Hepatocyte (in vitro differentiated cells): ENCODE data around the gene TRAF7. TPM values are rescaled to one million over a fixed set of nuclear protein-coding genes. Genes with fewer than 3 reads are reported as not detected.

Source experiments
- DNase-seq: peaks from one replicate; pipeline ENCODE4 v3.0.0-alpha.2; 2016; ENCODE audit warnings: low spot score
- H2AFZ ChIP-seq: fragments of 200-600 bp; sonication (generic); 2 replicates; pipeline ENCODE4 v1.6.0; 2016; ENCODE audit warnings: antibody characterized with exemption, mild to moderate bottlenecking
- H3K27ac ChIP-seq: fragments of 200-600 bp; sonication (generic); 2 replicates; pipeline ENCODE4 v1.5.1; 2016; ENCODE audit warnings: mild to moderate bottlenecking
- H3K27me3 ChIP-seq: fragments of 200-600 bp; sonication (generic); 2 replicates; pipeline ENCODE4 v1.6.1; 2016
- H3K36me3 ChIP-seq: fragments of 200-600 bp; sonication (generic); replicated peaks from 2 replicates; pipeline ENCODE4 v1.5.1; 2016; ENCODE audit warnings: low read depth; ENCODE audit not compliant: insufficient read depth
- H3K4me1 ChIP-seq: fragments of 200-600 bp; sonication (generic); 2 replicates; pipeline ENCODE4 v1.5.1; 2016; ENCODE audit warnings: mild to moderate bottlenecking, moderate library complexity; ENCODE audit not compliant: insufficient read depth
- H3K4me2 ChIP-seq: fragments of 200-600 bp; sonication (generic); 2 replicates; pipeline ENCODE4 v1.6.0; 2016
- H3K4me3 ChIP-seq: fragments of 200-600 bp; sonication (generic); 2 replicates; pipeline ENCODE4 v1.5.1; 2016; ENCODE audit warnings: mild to moderate bottlenecking
- H3K79me2 ChIP-seq: fragments of 200-600 bp; sonication (generic); 2 replicates; pipeline ENCODE4 v1.6.0; 2017; ENCODE audit warnings: mild to moderate bottlenecking
- H3K9me2 ChIP-seq: fragments of 200-600 bp; sonication (generic); replicated peaks from 2 replicates; pipeline ENCODE4 v1.6.0; 2017; ENCODE audit warnings: mild to moderate bottlenecking; ENCODE audit not compliant: insufficient read depth
- H3K9me3 ChIP-seq: fragments of 200-600 bp; sonication (generic); 2 replicates; pipeline ENCODE4 v1.5.1; 2016; ENCODE audit warnings: low read depth, mild to moderate bottlenecking
- H4K20me1 ChIP-seq: fragments of 200-600 bp; sonication (generic); 2 replicates; pipeline ENCODE4 v1.6.0; 2016; ENCODE audit warnings: mild to moderate bottlenecking; ENCODE audit not compliant: insufficient read depth, poor library complexity, severe bottlenecking
- EZH2 ChIP-seq: fragments of 200-600 bp; sonication (generic); IDR thresholded peaks from 2 replicates; pipeline ENCODE4 v1.6.1; 2016; ENCODE audit warnings: antibody characterized with exemption, mild to moderate bottlenecking, borderline replicate concordance
- EZH2phosphoT487 ChIP-seq: fragments of 200-600 bp; sonication (generic); IDR thresholded peaks from one replicate; pipeline ENCODE4 v1.6.1; 2018; ENCODE audit warnings: antibody characterized with exemption, mild to moderate bottlenecking, low read depth, moderate library complexity; ENCODE audit not compliant: unreplicated experiment, severe bottlenecking
- WGBS: methylation state at CpG from one replicate; pipeline ENCODE4 v1.1.6; 2016; ENCODE audit warnings: low lambda C conversion rate; ENCODE audit errors: missing lambda C conversion rate; 5-methylcytosine and 5-hydroxymethylcytosine counted together
- polyA plus RNA-seq: library from polyadenylated mRNA; unstranded; fragments of >200 nt; fragmentation: Nextera tagmentation; extraction: Ambion mirVana; gene quantifications from 2 replicates; pipeline ENCODE4 v1.2.1, GENCODE V29; 2016
- total RNA-seq: library from RNA; depleted of rRNA; stranded (reverse); fragments of >200 nt; gene quantifications from 2 replicates; pipeline ENCODE4 v1.2.3, GENCODE V29; 2014
- TF ChIP-seq, protein P1 (sequence below): fragments of 200-600 bp; sonication (generic); IDR thresholded peaks from 2 replicates; pipeline ENCODE4 v1.5.1; 2016; ENCODE audit warnings: antibody characterized with exemption, mild to moderate bottlenecking; ENCODE audit not compliant: poor library complexity

Gene TRAF7
- total and polyA plus RNA-seq, 2 experiments from 2014 or later, result 37.4 to 55.1 TPM

GRCh38 chr16:2178321-2179106, 22.9 kb downstream of the TRAF7 start:
- no peaks in the 10 kb centered on the region for H3K4me1 ChIP-seq
- no peak for DNase-seq
- no peak overlapping the region for H3K27ac ChIP-seq
- no peak overlapping the region for H3K4me2 ChIP-seq
- no peaks in the 10 kb centered on the region for H3K79me2 ChIP-seq
- WGBS, result 78% methylated on average over 28 of the region's 106 CpGs
- no peaks in the 10 kb centered on the region for H3K27me3 ChIP-seq
- TF ChIP-seq EZH2phosphoT487 (no peak), EZH2 (no peak)
- TF ChIP-seq, protein P1, sequence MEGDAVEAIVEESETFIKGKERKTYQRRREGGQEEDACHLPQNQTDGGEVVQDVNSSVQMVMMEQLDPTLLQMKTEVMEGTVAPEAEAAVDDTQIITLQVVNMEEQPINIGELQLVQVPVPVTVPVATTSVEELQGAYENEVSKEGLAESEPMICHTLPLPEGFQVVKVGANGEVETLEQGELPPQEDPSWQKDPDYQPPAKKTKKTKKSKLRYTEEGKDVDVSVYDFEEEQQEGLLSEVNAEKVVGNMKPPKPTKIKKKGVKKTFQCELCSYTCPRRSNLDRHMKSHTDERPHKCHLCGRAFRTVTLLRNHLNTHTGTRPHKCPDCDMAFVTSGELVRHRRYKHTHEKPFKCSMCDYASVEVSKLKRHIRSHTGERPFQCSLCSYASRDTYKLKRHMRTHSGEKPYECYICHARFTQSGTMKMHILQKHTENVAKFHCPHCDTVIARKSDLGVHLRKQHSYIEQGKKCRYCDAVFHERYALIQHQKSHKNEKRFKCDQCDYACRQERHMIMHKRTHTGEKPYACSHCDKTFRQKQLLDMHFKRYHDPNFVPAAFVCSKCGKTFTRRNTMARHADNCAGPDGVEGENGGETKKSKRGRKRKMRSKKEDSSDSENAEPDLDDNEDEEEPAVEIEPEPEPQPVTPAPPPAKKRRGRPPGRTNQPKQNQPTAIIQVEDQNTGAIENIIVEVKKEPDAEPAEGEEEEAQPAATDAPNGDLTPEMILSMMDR, result no peak
- no peaks in the 10 kb centered on the region for H3K36me3 ChIP-seq
- H3K4me3 ChIP-seq, result no peak overlapping the region
- no peaks in the 10 kb centered on the region for H4K20me1 ChIP-seq
- no peaks in the 10 kb centered on the region for H3K9me2 ChIP-seq
- no peaks in the 10 kb centered on the region for H3K9me3 ChIP-seq
- H2AFZ ChIP-seq, result no peak overlapping the region

DNA sequence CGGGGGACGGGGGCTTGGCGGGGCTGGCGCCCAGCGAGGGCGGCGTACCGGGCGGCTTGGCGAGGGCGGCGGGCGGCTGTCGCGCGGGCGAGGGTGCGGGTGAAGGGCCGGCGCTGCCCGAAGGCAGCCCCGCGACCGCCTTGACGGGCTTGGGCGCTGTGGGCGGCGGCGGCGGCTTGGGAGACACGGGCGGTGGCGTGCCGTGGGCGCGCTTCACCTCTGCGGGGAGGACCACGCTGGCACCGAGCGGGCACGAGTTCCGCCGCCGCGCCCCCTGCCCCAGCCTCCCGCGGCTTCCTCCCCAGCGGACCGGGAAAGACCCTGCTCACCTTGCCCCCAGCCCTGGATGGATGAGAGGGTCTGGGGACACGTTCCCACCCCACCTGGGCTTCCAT, 23.5 kb downstream of the TRAF7 start:
- no peak overlapping the region for H3K4me3 ChIP-seq
- 90% methylated on average over 5 of the region's 50 CpGs for WGBS
- no peak overlapping the region for H3K27ac ChIP-seq
- H3K4me1 ChIP-seq, result no peaks in the 10 kb centered on the region
- H3K9me2 ChIP-seq, result no peaks in the 10 kb centered on the region
- no peaks in the 10 kb centered on the region for H3K79me2 ChIP-seq
- no peaks in the 10 kb centered on the region for H3K9me3 ChIP-seq
- H4K20me1 ChIP-seq, result no peaks in the 10 kb centered on the region
- TF ChIP-seq, protein P1, result no peak
- TF ChIP-seq EZH2phosphoT487 (no peak), EZH2 (no peak)
- H2AFZ ChIP-seq, result no peak overlapping the region
- no peak for DNase-seq
- H3K4me2 ChIP-seq, result no peak overlapping the region
- no peaks in the 10 kb centered on the region for H3K27me3 ChIP-seq
- no peaks in the 10 kb centered on the region for H3K36me3 ChIP-seq

DNA sequence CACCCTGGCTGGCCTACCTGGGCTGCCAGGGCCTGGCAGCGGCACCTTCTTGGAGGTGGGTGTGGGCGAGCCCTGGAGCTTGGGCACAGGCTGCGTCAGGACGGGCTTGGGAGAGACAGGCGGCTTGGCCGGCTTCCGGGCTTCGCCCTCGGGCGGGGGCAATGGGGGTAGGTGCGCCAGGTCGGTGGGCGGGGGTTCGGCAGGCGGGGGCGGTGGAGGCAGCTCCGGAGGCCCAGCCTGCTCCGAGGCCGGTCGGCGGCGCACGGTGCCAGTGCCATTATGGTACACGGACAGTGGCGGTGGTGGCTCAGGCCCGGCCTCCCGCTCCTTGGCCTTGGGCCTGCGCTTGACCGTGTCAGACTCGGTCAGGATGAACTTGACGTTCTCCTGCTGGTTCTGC, 24.0 kb downstream of the TRAF7 start:
- 97% methylated on average over 14 of the region's 31 CpGs for WGBS
- Histone ChIP-seq H3K27me3 (no peaks in the 10 kb centered on the region), H3K4me1 (no peaks in the 10 kb centered on the region), H2AFZ (no peak overlapping the region), H3K4me2 (no peak overlapping the region), H3K4me3 (no peak overlapping the region), H4K20me1 (no peaks in the 10 kb centered on the region), H3K36me3 (no peaks in the 10 kb centered on the region), H3K9me2 (no peaks in the 10 kb centered on the region), H3K27ac (no peak overlapping the region), H3K79me2 (no peaks in the 10 kb centered on the region), H3K9me3 (no peaks in the 10 kb centered on the region)
- DNase-seq, result no peak
- TF ChIP-seq, protein P1, result no peak
- TF ChIP-seq EZH2phosphoT487 (no peak), EZH2 (no peak)
